GM21717 (cell line): Measurements from ENCODE around the gene MAEA.

Experiments used
- ATAC-seq: cut with Tn5 transposase; IDR thresholded peaks from one replicate; pipeline ENCODE4 v1.9.1; 2021; ENCODE audit warnings: mild to moderate bottlenecking, moderate library complexity; ENCODE audit not compliant: unreplicated experiment

Gene MAEA

GRCh38 chr4:1298461-1298860 is 8.8 kb downstream of the MAEA start:
- ATAC-seq, result no peak

- ATAC-seq, result no peak
Observed at GRCh38 chr4:1299301-1299860, 9.7 kb downstream of the MAEA start.

GRCh38 chr4:1300466-1301455 is 11.1 kb downstream of the MAEA start:
- ATAC-seq, result no peak

- ATAC-seq, result no peak
Observed at GRCh38 chr4:1302159-1302558, 12.5 kb downstream of the MAEA start.

- no peak for ATAC-seq
Observed at GRCh38 chr4:1305261-1305711, 15.6 kb downstream of the MAEA start.

- ATAC-seq, result no peak
Observed at GRCh38 chr4:1305781-1306455, 16.2 kb downstream of the MAEA start.

GRCh38 chr4:1307951-1308735 is 18.5 kb downstream of the MAEA start:
- ATAC-seq, result no peak

- no peak for ATAC-seq
Observed at GRCh38 chr4:1309261-1310010, 19.7 kb downstream of the MAEA start.

- no peak for ATAC-seq
Observed at GRCh38 chr4:1310031-1310795, 20.5 kb downstream of the MAEA start.

GRCh38 chr4:1310796-1311631 is 21.3 kb downstream of the MAEA start:
- no peak for ATAC-seq

GRCh38 chr4:1312821-1313640 is 23.3 kb downstream of the MAEA start:
- ATAC-seq, result no peak

- no peak for ATAC-seq
Observed at GRCh38 chr4:1315306-1315705, 25.6 kb downstream of the MAEA start.

GRCh38 chr4:1315836-1316536 is 26.3 kb downstream of the MAEA start:
- ATAC-seq, result no peak

- no peak for ATAC-seq
Observed at GRCh38 chr4:1316537-1317168, 27.0 kb downstream of the MAEA start.

GRCh38 chr4:1317177-1318045 is 27.7 kb downstream of the MAEA start:
- ATAC-seq, result no peak

- no peak for ATAC-seq
Observed at GRCh38 chr4:1318046-1318375, 28.3 kb downstream of the MAEA start.
